GM18951 (cell line): ENCODE measurements around the gene PTH1R.

Source experiments
- POLR2A ChIP-seq: IDR thresholded peaks from 4 replicates; pipeline ENCODE4 v1.6.1; 2011; ENCODE audit warnings: mild to moderate bottlenecking; ENCODE audit not compliant: insufficient read length, insufficient read depth; ENCODE audit errors: extremely low read depth
- in situ Hi-C: fragments of 300-500 bp; cut with MboI; formaldehyde crosslinking; loops from one replicate; pipeline ENCODE4 v1.12.0; 2022; ENCODE audit warnings: low sequenced_read_pairs, mixed read lengths, inconsistent platforms; ENCODE audit not compliant: unreplicated experiment

Gene PTH1R

GRCh38 chr3:46885612-46886011 is 8.1 kb downstream of the PTH1R start:
- in situ Hi-C loops, result no loop called here

GRCh38 chr3:46887980-46888494 is 10.5 kb downstream of the PTH1R start:
- in situ Hi-C loops, result no loop called here
- no peak for TF ChIP-seq POLR2A

More at GRCh38 chr3:46885612-46886011, 8.1 kb downstream of the PTH1R start:
- no peak for TF ChIP-seq POLR2A

GRCh38 chr3:46888705-46889104 is 11.2 kb downstream of the PTH1R start:
- in situ Hi-C loops, result no loop called here
- TF ChIP-seq POLR2A, result no peak

- in situ Hi-C loops, result no loop called here
- TF ChIP-seq POLR2A, result no peak
Measured at GRCh38 chr3:46889381-46890110, 12.0 kb downstream of the PTH1R start.

- in situ Hi-C loops, result no loop called here
- no peak for TF ChIP-seq POLR2A
Measured at GRCh38 chr3:46890132-46890531, 12.6 kb downstream of the PTH1R start.

- in situ Hi-C loops, result no loop called here
Measured at GRCh38 chr3:46891132-46891531, 13.6 kb downstream of the PTH1R start.

GRCh38 chr3:46892285-46893145 is 15.0 kb downstream of the PTH1R start:
- in situ Hi-C loops, result no loop called here
- no peak for TF ChIP-seq POLR2A

More at GRCh38 chr3:46891132-46891531, 13.6 kb downstream of the PTH1R start:
- TF ChIP-seq POLR2A, result no peak

- in situ Hi-C loops, result no loop called here
- no peak for TF ChIP-seq POLR2A
Measured at GRCh38 chr3:46893146-46893748, 15.7 kb downstream of the PTH1R start.

GRCh38 chr3:46893763-46894162 is 16.2 kb downstream of the PTH1R start:
- in situ Hi-C loops, result no loop called here
- TF ChIP-seq POLR2A, result no peak

- in situ Hi-C loops, result no loop called here
- no peak for TF ChIP-seq POLR2A
Measured at GRCh38 chr3:46894256-46894655, 16.7 kb downstream of the PTH1R start.

GRCh38 chr3:46895204-46895660 is 17.7 kb downstream of the PTH1R start:
- in situ Hi-C loops, result no loop called here
- no peak for TF ChIP-seq POLR2A

GRCh38 chr3:46895761-46896160 is 18.2 kb downstream of the PTH1R start:
- TF ChIP-seq POLR2A, result no peak
- in situ Hi-C loops, result no loop called here

- in situ Hi-C loops, result no loop called here
- TF ChIP-seq POLR2A, result no peak
Measured at GRCh38 chr3:46896386-46896785, 18.9 kb downstream of the PTH1R start.
